GM12891 (cell line): ENCODE results near the gene PANK4.

Experiments
- DNase-seq: peaks from one replicate; pipeline ENCODE4 v3.0.0; 2011; ENCODE audit warnings: low spot score; ENCODE audit not compliant: insufficient read length
- FAIRE-seq: peaks from 2 replicates; lab custom pipeline; 2011; peaks lifted over from hg19 to GRCh38; lab: Jason Lieb, UNC
- PAX5 ChIP-seq: IDR thresholded peaks from 2 replicates; pipeline ENCODE4 v1.6.1; 2011; ENCODE audit warnings: low read length, moderate library complexity, mild to moderate bottlenecking; ENCODE audit not compliant: insufficient read depth, severe bottlenecking
- POLR2A ChIP-seq: IDR thresholded peaks from 2 replicates; pipeline ENCODE4 v1.6.1; 2011; ENCODE audit warnings: low read depth, low read length, control low read depth
- POLR2AphosphoS5 ChIP-seq: IDR thresholded peaks from 2 replicates; pipeline ENCODE4 v1.6.1; 2011; ENCODE audit warnings: low read depth, low read length, control low read depth
- POU2F2 ChIP-seq: IDR thresholded peaks from 2 replicates; pipeline ENCODE4 v1.6.1; 2011; ENCODE audit warnings: low read depth, mild to moderate bottlenecking, control low read depth, low read length, moderate library complexity
- SPI1 ChIP-seq: IDR thresholded peaks from 2 replicates; pipeline ENCODE4 v1.6.1; 2011; ENCODE audit warnings: low read depth, low read length, control low read depth
- TAF1 ChIP-seq: IDR thresholded peaks from 2 replicates; pipeline ENCODE4 v1.6.1; 2011; ENCODE audit warnings: low read depth, low read length, control low read depth

PANK4 gene

DNA sequence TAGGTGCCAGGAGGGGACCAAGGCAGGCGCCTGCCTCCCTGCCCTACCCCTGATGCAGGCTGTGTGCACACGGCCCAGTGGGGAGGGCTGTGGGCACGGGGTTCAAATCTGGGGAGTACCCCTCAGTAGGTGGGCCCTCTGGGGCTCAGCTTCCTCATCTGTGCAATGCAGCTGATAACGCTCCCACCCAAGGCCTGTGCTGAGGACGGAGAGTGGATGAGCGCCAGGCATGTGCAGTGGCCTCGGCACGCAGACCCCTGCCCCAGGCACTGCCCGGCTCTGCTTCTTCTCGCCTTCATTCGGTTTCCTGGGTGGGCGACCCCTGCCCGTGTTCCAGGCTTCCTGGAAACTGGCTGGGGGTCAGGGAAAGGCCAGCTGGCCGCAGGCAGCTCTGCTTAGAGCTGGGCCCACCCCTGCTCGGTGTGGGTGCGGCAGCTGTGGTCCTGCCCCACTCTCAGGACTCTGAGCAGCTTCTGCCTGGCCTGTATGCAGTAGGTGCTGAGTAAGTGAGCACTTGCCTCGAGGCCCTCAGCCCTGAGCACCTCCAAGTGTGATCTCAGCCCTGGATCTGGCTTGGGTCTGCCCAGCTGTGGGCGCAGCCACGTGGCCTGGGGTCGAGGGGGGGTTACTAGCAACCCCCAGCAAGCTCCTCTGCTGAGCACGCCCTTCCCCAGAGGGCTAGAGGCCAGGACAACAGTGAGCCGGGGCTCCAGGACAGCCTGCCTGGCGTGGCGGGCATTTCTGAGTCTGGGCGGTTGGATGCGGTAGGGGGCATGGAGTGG lies 17.9 kb upstream of the PANK4 start:
- TF ChIP-seq SPI1: no peak
- TF ChIP-seq POLR2AphosphoS5: no peak
- TF ChIP-seq TAF1: no peak
- no peak for TF ChIP-seq POU2F2
- TF ChIP-seq PAX5: no peak
- TF ChIP-seq POLR2A: no peak
- FAIRE-seq (no peak), DNase-seq (no peak)

DNA sequence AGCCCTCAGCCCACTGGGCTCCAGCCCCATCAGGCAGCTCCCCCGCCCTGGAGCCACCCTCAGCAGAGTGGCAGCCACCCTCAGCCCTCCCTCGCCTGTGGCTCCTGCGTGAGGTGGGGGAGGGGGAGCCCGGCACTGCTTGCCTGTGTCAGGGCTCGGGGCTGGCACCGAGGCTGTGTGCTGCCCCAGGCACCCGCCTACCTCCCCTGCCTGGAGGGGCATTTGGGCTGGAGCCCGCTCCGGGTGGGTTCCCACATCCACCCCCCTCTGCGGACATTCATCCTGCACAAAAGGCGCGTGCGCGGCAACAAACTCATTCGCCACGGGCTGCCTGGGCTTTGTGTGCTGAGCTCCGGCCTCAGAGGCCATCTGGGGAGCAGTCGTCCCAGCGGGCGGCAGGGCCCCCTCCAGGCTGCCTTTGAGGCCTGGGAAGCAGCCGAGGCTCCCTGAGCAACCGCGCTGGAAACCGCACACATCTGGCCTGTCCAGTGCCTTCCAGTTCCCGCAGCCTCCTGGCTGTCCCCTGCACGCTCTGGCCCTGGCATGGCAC lies 17.2 kb upstream of the PANK4 start:
- FAIRE-seq (no peak), DNase-seq (no peak)
- no peak for TF ChIP-seq POU2F2
- TF ChIP-seq SPI1: no peak
- TF ChIP-seq POLR2AphosphoS5: no peak
- no peak for TF ChIP-seq TAF1
- TF ChIP-seq PAX5: no peak

DNA sequence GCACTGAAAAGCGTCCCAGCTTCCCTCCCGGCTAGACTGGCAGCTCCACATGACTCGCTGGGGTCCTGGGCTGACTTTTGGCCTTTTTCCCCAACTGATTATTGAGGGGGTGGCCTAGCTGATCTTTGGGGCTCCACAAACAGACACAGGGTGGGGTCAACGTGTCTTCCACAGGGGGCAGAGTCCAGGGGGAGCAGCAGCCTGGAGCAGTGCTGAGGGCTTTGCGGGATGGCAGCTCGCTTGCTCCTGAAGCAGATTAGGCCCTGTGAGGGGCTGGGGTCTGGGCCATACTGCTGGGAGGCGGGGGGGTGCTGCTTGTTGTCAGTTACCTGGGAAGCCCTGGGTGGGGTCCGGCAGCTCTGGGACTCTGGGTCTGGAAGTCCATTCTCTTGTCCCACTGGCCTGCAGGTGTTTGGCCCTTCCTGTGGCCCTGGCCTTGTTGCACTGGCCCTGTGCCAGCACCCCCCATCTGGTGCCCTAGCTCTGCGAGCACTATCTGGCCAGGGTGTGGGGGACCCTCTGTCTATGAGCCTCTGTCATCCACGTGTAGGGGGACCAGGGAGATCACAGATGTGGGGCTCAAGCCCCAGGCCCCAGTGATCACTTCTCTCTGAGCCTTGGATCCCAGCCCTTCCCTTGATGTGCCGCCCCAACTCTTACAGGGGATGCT lies 16.0 kb upstream of the PANK4 start:
- FAIRE-seq (no peak), DNase-seq (no peak)
- TF ChIP-seq SPI1 (no peak), POLR2A (no peak), POLR2AphosphoS5 (no peak), POU2F2 (no peak)

DNA sequence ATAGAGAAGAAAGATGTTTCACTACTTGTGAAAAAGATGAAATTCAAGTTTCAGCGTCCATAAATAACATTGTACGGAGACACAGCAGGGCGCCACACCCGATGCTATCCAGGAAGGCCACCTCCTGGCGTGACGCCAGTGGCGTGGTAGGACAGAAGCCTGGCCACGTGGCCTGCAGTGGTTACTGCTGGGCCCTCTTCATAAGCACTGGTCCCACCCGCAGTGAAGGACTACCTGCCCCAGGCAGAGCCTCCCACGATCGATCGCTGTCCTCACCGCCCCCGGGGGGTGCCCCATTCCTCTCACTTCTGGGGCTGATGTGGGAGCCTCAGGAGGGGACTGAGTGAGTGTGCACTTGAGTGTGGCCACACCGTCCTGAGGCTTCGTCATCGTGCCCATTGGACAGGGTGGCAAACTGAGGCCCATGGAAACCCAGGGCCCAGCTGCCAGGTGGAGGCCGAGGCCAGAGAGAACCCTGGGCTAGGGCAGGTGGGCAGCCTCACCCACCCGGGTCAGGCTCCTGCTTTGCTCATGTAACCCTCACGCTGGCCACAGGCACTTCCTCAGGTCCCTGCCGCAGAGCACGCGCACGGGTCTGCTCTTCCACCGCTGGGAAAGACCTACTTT lies 15.3 kb upstream of the PANK4 start:
- FAIRE-seq: no peak
- DNase-seq: no peak

DNA sequence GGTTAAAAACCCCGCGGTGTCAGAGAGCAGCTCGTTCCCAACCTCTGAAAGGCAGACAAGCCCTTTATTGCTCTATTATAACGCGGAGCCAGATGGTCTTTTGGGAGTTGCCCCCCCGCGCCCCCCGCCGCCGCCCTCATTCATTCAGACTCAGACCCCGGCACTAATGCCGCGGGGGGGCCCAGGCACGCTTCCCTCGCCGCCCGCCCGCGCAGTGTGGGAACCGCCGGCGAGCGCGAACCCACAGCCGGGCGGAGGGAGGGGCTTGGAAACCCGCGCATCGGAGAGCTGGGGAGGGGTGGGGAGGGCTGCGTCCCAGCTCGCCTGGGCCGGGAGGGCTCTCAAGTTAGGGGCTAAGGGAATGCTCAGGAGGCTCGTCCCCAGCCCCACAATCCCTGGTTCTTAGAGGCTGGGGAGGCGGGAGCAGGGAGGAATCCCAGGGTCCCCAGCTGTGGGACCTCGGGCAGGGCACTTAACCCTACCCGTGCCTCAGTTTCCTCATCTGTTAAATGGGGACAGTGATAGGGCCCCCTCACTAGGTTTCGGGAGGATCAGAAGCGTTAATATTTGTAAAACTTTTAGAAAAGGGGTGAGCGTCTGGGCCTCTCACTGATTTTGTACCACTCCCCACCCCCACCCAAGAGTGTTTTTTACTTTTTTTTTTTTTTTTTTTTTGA lies 14.6 kb upstream of the PANK4 start:
- TF ChIP-seq SPI1 (no peak), POLR2AphosphoS5 (no peak), PAX5 (no peak), POU2F2 (no peak), POLR2A (no peak), TAF1 (no peak)
- FAIRE-seq (no peak), DNase-seq (no peak)

More for the DNA sequence above, 15.3 kb upstream of the PANK4 start:
- TF ChIP-seq POU2F2: no peak
- no peak for TF ChIP-seq SPI1
- TF ChIP-seq POLR2A: no peak
- TF ChIP-seq PAX5: no peak
- TF ChIP-seq TAF1: no peak
- no peak for TF ChIP-seq POLR2AphosphoS5

DNA sequence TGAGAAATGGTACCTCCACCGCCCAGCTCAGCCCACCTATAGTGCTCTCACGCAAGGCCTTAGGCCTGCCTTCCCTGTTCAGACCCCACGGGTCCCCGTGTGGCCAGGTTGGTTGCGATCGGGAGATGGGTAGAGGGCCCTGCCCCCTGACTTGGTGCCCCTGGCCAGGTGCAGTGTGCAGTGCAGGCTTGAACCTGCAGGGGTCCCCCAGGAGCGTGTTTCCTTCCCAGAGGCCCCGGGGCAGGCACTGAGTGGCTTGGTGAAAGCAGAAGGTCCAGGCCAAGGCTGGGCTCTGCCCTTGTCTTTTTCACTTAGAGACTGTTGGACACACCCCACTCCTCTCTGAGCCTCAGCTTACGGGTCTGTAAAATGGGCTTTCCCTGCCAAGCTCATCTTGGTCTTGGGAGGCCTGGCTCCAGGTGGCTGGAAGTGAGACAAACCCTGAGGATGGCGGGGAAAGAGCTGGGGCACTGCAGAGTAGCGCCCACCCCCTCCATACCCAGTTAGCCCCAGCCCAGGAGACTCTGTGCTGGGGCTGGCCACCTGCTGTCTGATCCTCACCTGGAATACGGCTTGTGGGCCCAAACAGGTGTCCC lies 13.0 kb upstream of the PANK4 start:
- no peak for TF ChIP-seq TAF1
- no peak for TF ChIP-seq POLR2A
- TF ChIP-seq POU2F2: no peak
- DNase-seq: no peak
- no peak for FAIRE-seq

DNA sequence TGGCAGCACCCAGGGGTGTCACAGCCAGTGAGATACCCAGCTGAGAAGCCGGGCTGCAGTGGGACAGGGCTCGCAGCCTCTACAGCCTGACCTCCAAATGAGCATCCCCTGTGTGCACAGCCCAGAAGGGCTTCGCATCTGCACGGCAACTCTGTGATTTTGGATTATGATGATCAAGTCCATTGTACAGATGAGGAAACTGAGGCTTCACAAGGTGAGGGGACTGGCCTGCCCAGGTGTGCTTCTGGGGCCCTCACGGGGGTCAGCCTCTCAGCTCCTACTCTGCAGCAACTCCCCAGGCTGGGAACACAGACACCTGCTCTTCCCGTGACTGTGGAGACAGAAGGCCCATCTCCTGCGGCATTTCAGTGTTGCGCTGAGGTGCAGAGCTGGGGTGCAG lies 12.5 kb upstream of the PANK4 start:
- FAIRE-seq: no peak
- no peak for TF ChIP-seq POLR2AphosphoS5
- no peak for TF ChIP-seq TAF1
- no peak for TF ChIP-seq POU2F2
- TF ChIP-seq POLR2A: no peak
- no peak for TF ChIP-seq SPI1
- TF ChIP-seq PAX5: no peak
- DNase-seq: no peak

DNA sequence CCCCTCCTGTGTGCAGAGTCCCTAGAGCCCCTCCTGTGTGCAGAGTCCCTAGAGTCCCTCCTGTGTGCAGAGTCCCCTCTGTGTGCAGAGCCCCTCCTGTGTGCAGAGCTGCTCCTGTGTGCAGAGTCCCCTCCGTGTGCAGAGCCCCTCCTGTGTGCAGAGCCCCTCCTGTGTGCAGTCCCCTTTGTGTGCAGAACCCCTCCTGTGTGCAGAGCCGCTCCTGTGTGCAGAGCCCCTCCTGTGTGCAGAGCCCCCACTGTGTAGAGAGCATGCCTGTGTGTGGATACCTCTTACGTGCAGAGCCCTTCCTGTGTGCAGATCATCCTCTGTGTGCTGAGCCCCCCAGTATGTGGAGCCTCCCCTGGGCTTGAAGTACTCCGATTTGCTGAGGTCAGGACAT lies 12.0 kb upstream of the PANK4 start:
- no peak for TF ChIP-seq PAX5
- no peak for TF ChIP-seq POU2F2
- TF ChIP-seq SPI1: no peak
- no peak for TF ChIP-seq TAF1
- no peak for TF ChIP-seq POLR2AphosphoS5
- TF ChIP-seq POLR2A: no peak
- FAIRE-seq (no peak), DNase-seq (no peak)

DNA sequence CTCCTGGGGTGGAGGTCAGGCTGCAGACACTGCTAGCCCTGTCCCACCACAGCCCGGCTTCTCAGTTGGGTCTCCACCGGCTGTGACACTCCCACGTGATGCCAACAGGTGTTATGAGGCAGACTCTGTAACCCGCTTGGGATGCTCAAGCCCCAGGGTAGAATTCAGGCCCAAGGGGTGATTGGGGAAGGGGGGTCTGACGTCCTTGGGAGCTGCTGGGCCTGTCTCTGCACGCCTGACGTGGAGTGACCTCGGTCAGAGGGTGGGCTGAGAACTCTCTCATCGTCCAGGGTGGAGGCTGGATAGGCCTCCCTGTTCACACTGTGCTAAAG lies 11.4 kb upstream of the PANK4 start:
- no peak for TF ChIP-seq POLR2A
- TF ChIP-seq PAX5: no peak
- TF ChIP-seq SPI1: no peak
- TF ChIP-seq POLR2AphosphoS5: no peak
- TF ChIP-seq POU2F2: no peak
- TF ChIP-seq TAF1: no peak
- DNase-seq: no peak
- no peak for FAIRE-seq
